GM23338 (cell line): ENCODE results near the gene EED.

ENCODE experiments used
- CTCF ChIP-seq, 2 experiments: fragments of 200-600 bp in 1 of 2; sonication (generic) in 1 of 2; conservative IDR thresholded peaks; 2 replicates each; pipeline versions ENCODE4 v1.5.1 to v1.6.1; 2016 to 2017; ENCODE audit warnings: antibody characterized with exemption in 2 of 2, low read depth in 2 of 2, mild to moderate bottlenecking in 2 of 2, moderate library complexity in 1 of 2
- EZH2 ChIP-seq: fragments of 200-600 bp; sonication (generic); IDR thresholded peaks from one replicate; pipeline ENCODE4 v1.8.0; 2017; ENCODE audit warnings: antibody characterized with exemption, mild to moderate bottlenecking, low read depth; ENCODE audit not compliant: unreplicated experiment
- JUNB ChIP-seq: IDR thresholded peaks from one replicate; pipeline ENCODE4 v1.6.1; 2016; ENCODE audit warnings: antibody characterized with exemption; ENCODE audit not compliant: unreplicated experiment
- REST ChIP-seq: IDR thresholded peaks from one replicate; pipeline ENCODE4 v1.6.1; 2018; ENCODE audit warnings: antibody characterized with exemption; ENCODE audit not compliant: unreplicated experiment

GRCh38 chr11:86219311-86220193, 25.0 kb upstream of the EED start:
- TF ChIP-seq CTCF (conservative IDR thresholded peaks at IDR 0.05; ENCODE audit: low read depth in 2 of 2) (no peak), EZH2 (no peak), JUNB (no peak), REST (no peak)
